Prostate gland (tissue), 2 donors: ENCODE data around the gene FAM174C. TPM values are rescaled to one million over a fixed set of nuclear protein-coding genes. Genes with fewer than 3 reads are reported as not detected.
A peak's percentile ranks its signal among the peaks of the same experiment; 100 is the strongest.

Experiments
- DNase-seq: peaks from one replicate; pipeline ENCODE4 v3.0.0-alpha.2; 2019; ENCODE audit warnings: low spot score
- H3K27ac ChIP-seq, 2 donors: fragments of 200-600 bp; sonication (generic); 2 replicates each; pipeline ENCODE4 v1.5.1; 2017 to 2019
- H3K27me3 ChIP-seq: fragments of 200-600 bp; sonication (generic); replicated peaks from 2 replicates; pipeline ENCODE4 v1.5.1; 2019; ENCODE audit not compliant: insufficient read depth
- H3K36me3 ChIP-seq, 2 donors: fragments of 200-600 bp; sonication (generic); 1 replicate in 1 of 2; 2 replicates in 1 of 2; pipeline versions ENCODE4 v1.5.1 to v1.8.1; 2017 to 2019
- H3K4me1 ChIP-seq: fragments of 200-600 bp; sonication (generic); replicated peaks from 2 replicates; pipeline ENCODE4 v1.5.1; 2019
- H3K4me3 ChIP-seq, 2 donors: fragments of 200-600 bp; sonication (generic); 2 replicates each; pipeline ENCODE4 v1.5.1; 2017 to 2019
- H3K9me3 ChIP-seq: fragments of 200-600 bp; sonication (generic); 2 replicates; pipeline ENCODE4 v1.5.1; 2017
- POLR2A ChIP-seq: fragments of 450-650 bp; IDR thresholded peaks from one replicate; pipeline ENCODE4 v1.6.1; 2016; ENCODE audit warnings: antibody characterized with exemption, mild to moderate bottlenecking
- POLR2AphosphoS5 ChIP-seq: sonication (generic); formaldehyde crosslinking; IDR thresholded peaks from one replicate; pipeline ENCODE4 v1.6.1; 2017; ENCODE audit warnings: antibody characterized with exemption
- WGBS: methylation state at CpG from one replicate; pipeline ENCODE4 v1.1.5; 2018; 5-methylcytosine and 5-hydroxymethylcytosine counted together
- intact Hi-C: fragments of 100-400 bp; cut with DNase I; formaldehyde crosslinking; loops from one replicate; pipeline ENCODE4 v1.14.2; 2022
- total RNA-seq, 2 donors: library from RNA; depleted of rRNA; stranded (reverse); fragments of >200 nt; gene quantifications; one replicate each; pipeline ENCODE4 v1.1.0, GENCODE V29; 2016
- TF ChIP-seq, protein P1 (sequence below), 4 experiments: fragments of 200-600 bp in 2 of 4; fragments of 450-650 bp in 2 of 4; sonication (generic) in 2 of 4; IDR thresholded peaks; 1 replicate in 3 of 4; 2 replicates in 1 of 4; pipeline ENCODE4 v1.5.1; 2016 to 2019; ENCODE audit warnings: antibody characterized with exemption in 4 of 4, mild to moderate bottlenecking in 2 of 4, moderate library complexity in 2 of 4

The FAM174C gene
- total RNA-seq, 2 donors from 2014 or later = 95.1 to 98.7 TPM

- Histone ChIP-seq H3K27ac (peak overlapping the region; percentile 89 to 100), H3K27me3 (no peaks in the 10 kb centered on the region), H3K36me3 (peaks cover 8 to 18% of the 10 kb centered on the region in 2 donors), H3K4me3 (peak overlapping the region in 1 of 2 donors; percentile 45), H3K4me1 (peaks cover 43% of the 10 kb centered on the region), H3K9me3 (no peaks in the 10 kb centered on the region)
- no peak for DNase-seq
- 21% methylated on average over 22 of the region's 33 CpGs for WGBS
- no peak for TF ChIP-seq POLR2AphosphoS5
- TF ChIP-seq, protein P1, sequence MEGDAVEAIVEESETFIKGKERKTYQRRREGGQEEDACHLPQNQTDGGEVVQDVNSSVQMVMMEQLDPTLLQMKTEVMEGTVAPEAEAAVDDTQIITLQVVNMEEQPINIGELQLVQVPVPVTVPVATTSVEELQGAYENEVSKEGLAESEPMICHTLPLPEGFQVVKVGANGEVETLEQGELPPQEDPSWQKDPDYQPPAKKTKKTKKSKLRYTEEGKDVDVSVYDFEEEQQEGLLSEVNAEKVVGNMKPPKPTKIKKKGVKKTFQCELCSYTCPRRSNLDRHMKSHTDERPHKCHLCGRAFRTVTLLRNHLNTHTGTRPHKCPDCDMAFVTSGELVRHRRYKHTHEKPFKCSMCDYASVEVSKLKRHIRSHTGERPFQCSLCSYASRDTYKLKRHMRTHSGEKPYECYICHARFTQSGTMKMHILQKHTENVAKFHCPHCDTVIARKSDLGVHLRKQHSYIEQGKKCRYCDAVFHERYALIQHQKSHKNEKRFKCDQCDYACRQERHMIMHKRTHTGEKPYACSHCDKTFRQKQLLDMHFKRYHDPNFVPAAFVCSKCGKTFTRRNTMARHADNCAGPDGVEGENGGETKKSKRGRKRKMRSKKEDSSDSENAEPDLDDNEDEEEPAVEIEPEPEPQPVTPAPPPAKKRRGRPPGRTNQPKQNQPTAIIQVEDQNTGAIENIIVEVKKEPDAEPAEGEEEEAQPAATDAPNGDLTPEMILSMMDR (IDR thresholded peaks at IDR 0.05) = no peak
- peak; percentile 9 for TF ChIP-seq POLR2A
- intact Hi-C loops = no loop called here
These were observed 15.2 kb upstream of the FAM174C start for GRCh38 chr19:1259876-1260748.

DNA sequence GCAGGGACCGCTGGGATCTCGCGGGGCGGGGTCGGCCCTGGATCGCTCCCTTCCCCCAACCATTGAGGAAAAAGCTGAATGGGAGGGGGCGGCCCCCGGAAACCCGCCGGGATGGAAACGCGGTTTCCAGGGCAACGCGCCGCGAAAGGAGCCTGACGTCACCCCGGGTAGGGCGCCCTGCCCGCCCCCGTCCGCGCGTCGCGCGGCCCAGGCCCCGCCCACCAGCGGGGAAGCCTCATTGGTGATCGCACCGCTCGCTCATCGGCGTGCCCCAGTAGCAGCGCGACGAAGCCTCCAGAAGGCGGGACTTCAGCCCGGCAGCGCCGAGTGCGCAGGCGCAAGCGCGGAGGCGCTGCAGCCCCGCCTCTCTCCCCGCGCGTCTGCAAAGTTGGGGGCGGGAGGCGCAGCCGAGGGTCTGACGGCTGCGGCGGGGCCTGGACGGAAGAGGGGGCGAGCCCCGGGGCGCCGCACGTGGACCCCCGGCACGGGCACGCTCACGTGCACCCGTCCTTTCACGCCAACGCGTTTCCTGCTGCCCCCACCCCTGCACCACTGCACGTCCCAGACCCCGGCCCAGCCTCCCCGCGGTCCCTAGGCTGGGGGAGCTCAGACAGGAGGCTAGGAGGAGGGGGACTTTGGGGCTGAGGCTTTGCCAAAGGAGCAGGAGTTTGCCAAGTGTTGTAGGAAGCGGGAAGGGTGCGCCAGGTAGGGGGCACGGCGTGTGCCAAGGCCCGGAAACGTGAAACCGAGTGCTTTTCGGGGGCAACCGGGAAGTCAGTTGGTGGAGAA is 14.4 kb upstream of the FAM174C start:
- Histone ChIP-seq H3K27ac (peak overlapping the region; percentile 89 to 100), H3K9me3 (no peaks in the 10 kb centered on the region), H3K27me3 (no peaks in the 10 kb centered on the region), H3K4me1 (peaks cover 46% of the 10 kb centered on the region), H3K4me3 (peak overlapping the region; percentile 45 to 64), H3K36me3 (peaks cover 2 to 10% of the 10 kb centered on the region in 2 donors)
- peak; percentile 95 for DNase-seq
- TF ChIP-seq POLR2AphosphoS5 (peak; percentile 83), POLR2A (peak; percentile 94)
- TF ChIP-seq, protein P1 (IDR thresholded peaks at IDR 0.05) = no peak
- intact Hi-C loops = no loop called here
- WGBS = 1% methylated on average over 46 of the region's 83 CpGs

- Histone ChIP-seq H3K4me1 (peaks cover 51% of the 10 kb centered on the region), H3K27ac (peak overlapping the region; percentile 89 to 100), H3K36me3 (peaks cover 0 to 7% of the 10 kb centered on the region in 2 donors), H3K4me3 (peak overlapping the region; percentile 45 to 64), H3K9me3 (no peaks in the 10 kb centered on the region), H3K27me3 (no peaks in the 10 kb centered on the region)
- intact Hi-C loops = no loop called here
- 10% methylated on average over 14 of the region's 14 CpGs for WGBS
- DNase-seq = no peak
- TF ChIP-seq POLR2A = no peak
- TF ChIP-seq, protein P1 (IDR thresholded peaks at IDR 0.05) = peak in 1 of 4 experiments; percentile 5
These were observed 13.9 kb upstream of the FAM174C start for GRCh38 chr19:1261538-1261797.

DNA sequence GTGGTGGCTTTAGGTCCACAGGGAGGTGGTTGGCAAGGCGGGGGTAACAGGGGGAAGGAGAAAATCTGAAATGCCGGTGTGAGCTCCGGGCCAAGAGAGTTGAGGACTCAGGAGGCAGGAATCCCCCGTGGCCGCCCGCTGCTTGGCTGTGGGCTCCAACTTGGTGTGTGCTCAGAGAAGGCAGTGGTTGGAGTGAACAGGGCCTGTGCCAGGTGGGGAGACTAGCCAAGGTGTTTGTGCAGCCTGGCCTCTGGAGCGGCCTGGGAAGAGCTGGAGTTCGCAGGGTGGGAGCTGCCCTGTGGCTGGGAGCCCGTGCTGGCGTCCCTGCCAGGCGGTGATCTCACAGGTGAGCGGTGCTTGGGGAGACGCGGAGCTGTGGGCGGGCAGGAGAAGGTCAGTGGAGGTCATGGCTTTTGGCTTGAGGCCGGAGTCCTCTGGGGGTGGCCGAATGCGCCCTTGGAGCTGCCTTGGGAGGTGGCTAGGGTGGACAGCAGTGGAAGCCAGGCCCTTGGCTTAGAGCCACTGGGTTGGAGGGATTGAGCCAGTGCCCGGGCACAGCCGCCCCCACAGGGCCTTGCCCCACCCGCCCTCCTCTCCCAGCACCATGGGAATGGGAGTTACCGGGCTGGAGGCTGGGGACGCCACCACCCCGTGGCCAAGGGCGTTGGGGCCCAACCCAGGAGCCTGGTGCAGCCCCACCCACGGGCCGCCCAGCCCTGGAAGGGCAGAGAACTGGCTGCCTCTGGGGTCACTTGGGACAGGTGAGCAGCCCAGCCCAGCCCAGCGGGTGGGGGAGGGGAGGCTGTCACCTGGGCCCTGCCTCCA is 13.3 kb upstream of the FAM174C start:
- Histone ChIP-seq H3K27me3 (no peaks in the 10 kb centered on the region), H3K4me1 (peaks cover 47% of the 10 kb centered on the region), H3K9me3 (no peaks in the 10 kb centered on the region), H3K36me3 (peaks cover 0 to 3% of the 10 kb centered on the region in 2 donors), H3K27ac (peak overlapping the region; percentile 89 to 100), H3K4me3 (peak overlapping the region in 1 of 2 donors; percentile 64)
- intact Hi-C loops = no loop called here
- peak; percentile 82 for DNase-seq
- TF ChIP-seq POLR2A (peak; percentile 40), POLR2AphosphoS5 (peak; percentile 56)
- TF ChIP-seq, protein P1 (IDR thresholded peaks at IDR 0.05) = no peak
- WGBS = 16% methylated on average over 24 of the region's 28 CpGs
